ENCODE results near the gene HK3.
A peak's percentile ranks its signal among the peaks of the same experiment; 100 is the strongest.

Gene HK3

DNA sequence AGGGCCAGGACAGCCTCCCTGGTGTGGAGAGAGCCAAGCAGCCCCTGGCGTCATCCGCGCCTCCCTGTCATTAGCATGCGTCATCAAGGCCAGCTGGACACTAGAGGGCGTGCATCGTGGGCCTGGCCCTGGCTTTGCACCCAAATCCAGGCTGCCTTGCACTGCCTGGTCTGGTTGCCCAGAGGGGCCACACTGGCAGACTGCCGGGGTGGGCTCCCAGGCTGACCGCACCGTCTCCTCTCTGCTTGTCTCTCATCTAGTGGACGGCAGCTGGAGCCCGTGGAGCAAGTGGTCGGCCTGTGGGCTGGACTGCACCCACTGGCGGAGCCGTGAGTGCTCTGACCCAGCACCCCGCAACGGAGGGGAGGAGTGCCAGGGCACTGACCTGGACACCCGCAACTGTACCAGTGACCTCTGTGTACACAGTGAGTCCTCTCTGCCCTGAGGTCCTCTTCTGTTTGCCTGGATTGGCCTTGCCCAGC lies 29.0 kb downstream of the HK3 start:
- peak; percentile 85 for DNase-seq (ENCODE audit: low read depth, low spot score)

DNA sequence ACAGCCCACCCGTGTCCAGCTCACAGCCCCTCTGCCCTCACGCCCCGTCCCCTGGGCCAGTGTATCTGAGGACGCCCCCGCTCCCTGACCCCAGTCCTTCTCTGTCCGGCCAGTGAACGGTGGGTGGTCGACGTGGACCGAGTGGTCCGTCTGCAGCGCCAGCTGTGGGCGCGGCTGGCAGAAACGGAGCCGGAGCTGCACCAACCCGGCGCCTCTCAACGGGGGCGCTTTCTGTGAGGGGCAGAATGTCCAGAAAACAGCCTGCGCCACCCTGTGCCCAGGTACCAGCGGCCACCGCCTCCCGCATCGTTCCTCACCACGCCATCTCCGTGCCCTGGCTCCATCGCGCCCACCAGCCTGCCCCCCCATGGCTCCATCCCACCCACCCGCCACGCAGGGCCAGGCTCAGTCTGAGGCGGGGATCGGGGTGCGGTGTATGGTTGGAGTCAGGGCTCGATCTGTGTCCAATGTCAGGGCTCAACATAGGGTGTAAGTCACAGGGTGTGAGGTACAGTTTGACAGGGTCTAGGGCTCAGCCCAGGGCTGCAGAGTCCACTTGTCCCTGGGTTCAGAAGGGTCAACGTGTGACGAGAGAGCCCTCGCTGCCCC lies 29.5 kb downstream of the HK3 start:
- DNase-seq (ENCODE audit: low read depth, low spot score): no peak

DNA sequence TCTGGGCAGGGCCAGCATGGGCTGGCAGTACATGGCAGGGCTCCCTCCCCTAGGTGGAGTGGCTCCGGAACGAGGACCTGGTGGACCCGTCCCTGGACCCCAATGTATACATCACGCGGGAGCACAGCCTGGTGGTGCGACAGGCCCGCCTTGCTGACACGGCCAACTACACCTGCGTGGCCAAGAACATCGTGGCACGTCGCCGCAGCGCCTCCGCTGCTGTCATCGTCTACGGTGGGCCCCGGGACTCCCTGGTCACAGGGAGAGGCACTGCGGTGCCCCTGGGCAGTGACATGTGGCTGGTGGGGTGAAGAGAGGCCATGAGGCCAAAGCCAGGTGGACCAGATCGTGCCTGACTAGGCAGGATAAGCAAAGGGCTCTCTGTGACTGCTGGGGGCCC lies 30.4 kb downstream of the HK3 start:
- no peak for DNase-seq (ENCODE audit: low read depth, low spot score)

DNA sequence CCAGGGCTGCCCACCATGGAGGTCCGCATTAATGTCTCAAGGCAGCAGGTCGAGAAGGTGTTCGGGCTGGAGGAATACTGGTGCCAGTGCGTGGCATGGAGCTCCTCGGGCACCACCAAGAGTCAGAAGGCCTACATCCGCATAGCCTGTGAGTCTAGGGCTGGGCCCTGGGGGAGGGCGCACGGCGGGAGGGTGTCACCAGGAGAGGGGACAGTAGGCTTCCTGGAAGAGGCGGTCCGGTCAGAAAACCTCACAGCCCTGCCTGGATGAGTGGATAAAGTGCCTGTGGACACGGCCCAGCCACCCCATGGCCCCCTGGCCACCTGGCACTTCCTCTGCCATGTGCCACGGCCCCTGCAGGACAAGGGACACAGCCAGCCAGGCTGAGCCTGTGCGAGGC lies 31.0 kb downstream of the HK3 start:
- DNase-seq (ENCODE audit: low read depth, low spot score): no peak

DNA sequence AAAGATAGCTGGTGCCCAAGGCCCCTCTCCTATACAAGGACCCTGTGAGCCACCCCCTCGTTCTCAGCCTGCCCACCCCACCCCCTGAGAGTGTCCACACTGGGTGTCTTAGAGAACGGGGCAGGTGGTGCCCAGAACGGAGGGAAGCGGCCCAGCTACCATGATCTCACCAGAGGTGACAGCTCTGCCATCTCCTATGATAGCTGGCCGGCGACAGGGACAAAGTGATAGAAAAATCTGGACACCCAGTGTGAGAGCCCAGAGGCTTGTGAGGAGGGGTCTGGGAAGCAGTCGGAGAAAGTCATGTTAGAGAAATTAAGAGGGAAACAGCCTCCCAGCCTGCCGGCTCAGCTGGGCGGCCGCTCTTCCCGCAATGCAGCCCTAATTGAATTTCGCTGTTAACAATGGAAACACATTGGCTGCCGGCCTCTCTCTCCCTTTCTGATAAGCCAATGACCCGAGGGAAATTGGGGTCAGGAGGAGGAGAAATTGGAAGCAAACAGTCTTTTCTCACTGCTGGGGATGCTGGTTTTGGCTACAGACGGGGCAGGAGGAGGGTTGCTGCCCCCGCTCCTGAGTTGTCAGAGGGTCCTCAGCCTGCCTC lies 32.3 kb downstream of the HK3 start:
- DNase-seq (ENCODE audit: low read depth, low spot score): peak; percentile 69

DNA sequence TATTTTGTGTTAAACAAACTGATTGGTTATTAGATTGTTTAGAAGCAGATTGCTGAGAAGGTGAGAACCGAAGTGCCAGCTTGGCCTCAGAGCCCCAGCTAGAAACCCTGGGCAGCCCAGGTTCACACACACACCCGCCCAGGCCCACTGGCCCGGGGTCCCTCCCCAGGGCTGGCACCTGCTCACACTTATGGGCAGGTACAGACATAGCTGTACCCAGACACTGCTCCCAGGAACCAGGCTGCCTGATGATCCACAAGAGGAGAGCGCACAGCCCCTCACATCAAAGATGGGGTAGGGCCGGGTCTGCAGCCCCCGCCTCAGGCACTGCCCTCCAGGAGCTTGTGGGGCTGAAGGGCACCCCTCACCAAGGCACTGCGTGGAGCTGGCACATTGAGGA lies 33.2 kb downstream of the HK3 start:
- no peak for DNase-seq (ENCODE audit: low read depth, low spot score)

DNA sequence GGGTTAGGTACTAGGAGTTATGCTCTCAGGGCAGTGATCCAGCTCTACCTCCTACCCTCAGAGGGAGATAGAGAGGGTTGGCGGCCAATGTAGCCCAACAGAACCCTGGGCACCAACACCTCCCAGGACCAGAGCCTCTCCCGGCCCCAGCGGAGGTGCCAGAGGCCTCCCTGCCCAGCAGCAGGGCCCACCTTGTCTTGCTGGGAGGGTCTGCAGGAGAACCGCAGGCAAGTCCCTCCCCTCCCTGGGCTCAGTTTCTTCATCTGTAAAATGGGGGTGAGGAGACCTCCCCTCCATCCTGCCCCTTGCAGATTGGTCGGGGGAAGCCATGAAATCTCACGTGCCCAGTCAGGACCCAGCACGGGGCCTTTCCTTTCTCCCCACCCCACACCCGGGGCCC lies 34.4 kb downstream of the HK3 start:
- DNase-seq (ENCODE audit: low read depth, low spot score): no peak

DNA sequence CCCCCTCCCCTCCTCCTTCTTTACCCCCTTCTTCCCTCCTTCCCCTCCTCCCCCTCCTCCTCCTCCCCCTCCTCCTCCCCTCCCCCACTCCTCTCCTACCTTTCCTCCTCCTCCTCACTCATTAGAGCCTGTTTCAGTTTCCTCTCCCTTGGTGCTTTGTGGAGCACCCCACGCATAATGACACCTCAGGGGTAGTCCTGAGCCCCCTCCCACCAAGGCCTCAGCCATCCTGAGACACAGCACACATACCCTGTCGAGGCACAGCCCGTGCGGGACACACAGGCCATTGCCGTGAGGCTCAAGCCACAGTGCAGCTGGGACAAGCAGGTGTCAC lies 35.4 kb downstream of the HK3 start:
- DNase-seq (ENCODE audit: low read depth, low spot score): no peak

DNA sequence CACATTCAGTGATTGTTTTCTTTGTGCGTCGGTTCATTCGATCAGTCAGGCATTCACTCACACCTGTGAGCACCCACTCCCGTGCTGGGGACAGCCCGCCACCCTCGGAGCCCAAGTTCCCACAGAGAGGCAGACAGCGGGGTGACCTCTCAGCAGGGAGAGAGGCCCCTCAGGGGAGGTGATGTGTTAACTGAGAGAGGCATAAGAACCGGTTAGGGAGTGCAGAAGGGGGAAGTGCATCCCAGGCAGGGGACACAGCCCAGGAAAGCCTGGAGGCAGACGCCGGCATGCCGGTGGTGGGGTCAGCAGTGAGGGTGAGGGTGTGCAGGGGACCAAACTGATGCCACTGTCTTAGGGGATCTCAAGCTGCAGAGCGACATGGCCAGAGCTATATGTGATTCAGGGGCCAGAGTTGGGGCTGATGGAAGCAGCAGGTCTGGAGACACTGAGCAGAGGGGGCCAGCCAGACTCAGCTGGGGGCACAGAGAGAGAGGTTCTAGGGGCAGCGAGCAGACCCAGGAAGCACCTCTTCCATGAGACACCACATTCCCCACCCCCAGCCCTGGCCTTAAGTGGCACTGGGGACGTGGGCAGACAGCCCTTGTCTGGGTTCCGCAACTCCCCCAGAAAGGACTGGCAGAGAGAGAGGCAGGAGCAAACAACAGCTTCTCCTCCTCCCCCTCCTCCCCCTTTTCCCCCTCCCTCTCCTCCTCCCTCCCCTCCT lies 35.9 kb downstream of the HK3 start:
- DNase-seq (ENCODE audit: low read depth, low spot score): peak; percentile 34

DNA sequence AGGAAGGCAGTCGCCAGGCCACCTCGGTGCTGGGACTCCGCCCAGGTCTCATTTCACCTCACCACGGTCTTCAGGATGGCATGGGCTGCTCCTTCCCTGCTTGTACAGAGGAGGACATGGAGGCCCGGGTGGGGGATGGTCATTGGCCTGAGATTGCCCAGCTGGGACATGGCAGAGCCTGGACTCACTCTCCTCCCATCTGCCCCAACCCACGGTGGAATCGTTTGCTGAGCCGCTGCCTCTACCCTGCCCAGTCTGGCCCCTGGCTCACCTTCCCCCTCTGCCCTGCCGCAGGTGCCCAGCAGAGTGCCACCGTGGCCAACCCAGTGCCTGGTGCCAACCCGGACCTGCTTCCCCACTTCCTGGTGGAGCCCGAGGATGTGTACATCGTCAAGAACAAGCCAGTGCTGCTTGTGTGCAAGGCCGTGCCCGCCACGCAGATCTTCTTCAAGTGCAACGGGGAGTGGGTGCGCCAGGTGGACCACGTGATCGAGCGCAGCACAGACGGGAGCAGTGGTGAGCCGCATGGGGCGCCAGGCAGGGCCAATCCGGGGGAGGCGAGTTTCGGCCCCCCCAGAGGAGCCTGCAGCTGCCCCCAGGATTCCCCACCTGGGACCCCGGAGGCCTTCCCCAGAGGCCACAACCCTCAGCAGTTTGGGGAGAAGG lies 36.7 kb downstream of the HK3 start:
- no peak for DNase-seq (ENCODE audit: low read depth, low spot score)

DNA sequence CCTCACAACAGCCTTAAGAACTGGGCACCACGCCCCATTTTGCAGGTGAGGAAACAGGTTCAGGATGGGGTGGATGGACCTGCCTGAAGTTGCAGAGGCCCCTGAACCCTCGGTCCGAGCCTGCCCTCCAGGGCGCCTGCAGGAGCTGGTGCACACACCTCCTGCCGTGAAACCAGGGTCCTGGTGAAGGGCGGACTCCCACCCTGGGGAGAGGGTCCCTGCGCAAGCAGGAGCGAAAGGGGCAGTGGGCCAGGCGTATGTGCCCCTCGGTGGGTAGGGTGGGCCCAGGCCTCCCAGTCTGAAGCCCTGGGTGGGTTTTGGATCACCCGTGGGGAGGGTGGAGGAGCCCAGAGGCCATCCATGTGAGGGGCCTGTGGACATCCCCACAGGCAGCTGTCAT lies 37.9 kb downstream of the HK3 start:
- no peak for DNase-seq (ENCODE audit: low read depth, low spot score)

DNA sequence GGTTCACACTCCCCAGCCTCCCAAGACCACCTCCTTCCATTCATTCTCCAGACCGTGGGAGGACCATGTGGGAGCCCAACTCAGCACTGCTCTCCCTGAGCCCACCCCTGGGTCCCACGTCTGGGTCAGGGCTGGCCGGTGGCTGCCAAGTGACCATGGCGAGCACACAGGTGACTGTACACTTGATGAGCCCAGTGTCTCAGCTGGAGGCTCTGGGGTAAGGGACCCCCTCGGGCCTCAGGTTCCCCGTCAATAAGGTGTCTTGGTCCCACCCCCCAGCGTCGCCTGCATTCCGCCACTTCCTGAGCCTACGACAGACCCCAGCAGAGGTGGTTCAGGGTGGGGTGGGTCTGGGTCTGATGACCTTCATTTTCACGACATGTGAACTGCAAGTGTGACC lies 38.8 kb downstream of the HK3 start:
- no peak for DNase-seq (ENCODE audit: low read depth, low spot score)

DNA sequence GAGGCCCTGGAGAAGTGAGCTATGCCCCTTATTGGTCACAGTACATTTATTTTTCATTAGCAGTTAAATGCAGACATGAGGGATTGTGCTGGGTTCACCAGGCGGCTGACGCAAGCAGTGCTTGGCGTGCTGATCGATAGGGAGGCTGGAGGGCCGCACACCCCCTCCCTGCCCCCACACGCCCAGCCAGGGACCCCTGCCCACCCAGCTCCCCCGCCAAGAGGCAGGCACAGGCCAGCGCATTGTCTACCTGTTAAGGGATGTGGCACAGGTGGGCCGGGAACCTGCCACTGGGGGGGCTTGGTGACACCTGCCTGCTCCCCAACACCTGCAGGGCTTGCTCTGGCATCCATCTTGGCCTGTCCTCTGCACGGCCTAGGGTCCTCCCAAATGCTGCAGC lies 39.2 kb downstream of the HK3 start:
- DNase-seq (ENCODE audit: low read depth, low spot score): no peak

DNA sequence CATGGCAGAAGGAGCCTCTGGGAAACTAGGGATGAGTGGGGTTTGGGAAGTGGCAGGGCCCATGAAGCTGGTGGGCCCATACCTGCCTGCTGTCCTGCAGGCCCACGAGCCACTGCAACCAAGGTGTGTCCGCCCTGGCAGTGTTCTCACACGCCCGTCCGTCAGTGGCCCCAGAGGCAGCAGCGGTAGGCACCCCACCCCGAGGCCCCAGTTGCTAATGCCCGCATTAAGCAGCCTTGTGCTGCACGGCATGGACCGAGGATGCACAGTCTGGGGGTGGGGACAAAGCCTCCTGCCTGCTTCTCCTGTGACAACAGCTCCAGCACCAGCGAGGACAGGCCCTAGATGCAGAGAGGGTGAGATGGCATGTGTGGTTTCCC lies 41.3 kb downstream of the HK3 start:
- DNase-seq (ENCODE audit: low read depth, low spot score): no peak

DNA sequence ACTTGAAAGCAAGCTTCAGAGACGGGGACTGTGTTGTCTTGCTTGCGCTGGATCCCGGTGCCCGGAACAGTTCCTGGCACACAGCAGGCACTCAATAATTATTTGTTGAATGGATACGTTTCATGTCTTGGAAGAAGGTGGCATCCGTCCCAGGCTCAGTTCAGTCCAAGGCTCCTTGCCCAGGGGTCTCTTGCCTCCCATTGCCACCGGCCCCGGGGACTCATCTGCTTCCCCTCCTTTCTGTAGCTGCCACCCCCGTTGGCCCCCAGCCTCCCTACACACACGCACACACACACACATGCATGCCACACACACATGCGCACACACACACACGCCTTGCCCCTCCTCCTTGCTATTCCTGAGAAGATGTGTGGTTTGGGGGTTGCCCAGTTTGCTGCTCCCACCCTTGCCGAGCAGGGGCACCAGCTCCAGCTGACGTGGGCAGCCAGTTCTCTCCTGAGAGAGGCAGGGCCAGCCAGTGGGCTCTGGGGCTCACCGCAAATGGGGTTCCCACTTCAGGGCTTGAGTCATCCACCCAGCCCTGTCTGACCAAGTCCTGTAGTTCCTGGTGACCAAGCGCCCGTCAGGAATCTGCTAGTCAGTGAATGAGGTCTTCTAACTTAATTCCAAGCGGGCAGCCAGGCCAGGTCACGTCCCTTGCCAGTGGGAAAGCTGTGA lies 41.8 kb downstream of the HK3 start:
- DNase-seq (ENCODE audit: low read depth, low spot score): no peak

DNA sequence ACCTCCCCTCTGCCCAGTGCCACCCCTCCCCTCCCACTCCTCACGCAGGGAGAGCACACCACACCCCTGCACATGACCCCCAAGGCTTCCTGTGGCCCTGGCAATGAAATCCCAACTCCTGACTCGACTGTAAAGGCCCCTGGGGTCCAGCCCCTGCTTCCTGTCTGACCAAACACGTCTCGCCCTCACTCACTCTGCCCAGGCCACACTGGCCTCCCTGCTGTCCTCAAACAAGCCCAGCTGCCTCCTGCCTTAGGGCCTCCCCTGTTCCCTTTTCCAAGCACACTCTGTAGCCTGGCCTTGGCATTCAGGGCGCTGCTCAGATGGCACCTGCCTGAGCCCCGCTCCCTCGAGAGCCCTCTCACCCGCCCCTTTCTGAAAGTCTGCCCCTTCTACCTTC lies 42.4 kb downstream of the HK3 start:
- no peak for DNase-seq (ENCODE audit: low read depth, low spot score)

DNA sequence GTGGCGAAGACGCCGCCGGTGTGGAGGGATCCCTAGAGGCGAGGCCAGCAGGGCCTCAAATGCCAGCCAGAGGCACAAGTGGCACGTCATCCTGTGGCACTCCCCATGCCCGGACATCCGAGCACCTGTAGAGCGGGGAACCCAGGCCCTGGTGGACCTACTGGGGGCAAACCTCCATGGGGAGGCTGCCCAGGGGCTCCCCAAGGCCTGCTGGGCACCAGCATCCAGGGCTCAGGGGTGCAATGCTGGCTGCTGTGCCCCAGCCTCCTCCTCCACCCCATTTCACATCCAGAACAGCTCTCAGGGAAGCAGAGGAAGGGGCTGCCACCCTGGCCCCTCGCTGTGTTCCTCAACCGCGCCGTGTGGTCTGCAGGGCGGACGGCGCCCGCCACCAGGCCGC lies 43.5 kb downstream of the HK3 start:
- DNase-seq (ENCODE audit: low read depth, low spot score): no peak

DNA sequence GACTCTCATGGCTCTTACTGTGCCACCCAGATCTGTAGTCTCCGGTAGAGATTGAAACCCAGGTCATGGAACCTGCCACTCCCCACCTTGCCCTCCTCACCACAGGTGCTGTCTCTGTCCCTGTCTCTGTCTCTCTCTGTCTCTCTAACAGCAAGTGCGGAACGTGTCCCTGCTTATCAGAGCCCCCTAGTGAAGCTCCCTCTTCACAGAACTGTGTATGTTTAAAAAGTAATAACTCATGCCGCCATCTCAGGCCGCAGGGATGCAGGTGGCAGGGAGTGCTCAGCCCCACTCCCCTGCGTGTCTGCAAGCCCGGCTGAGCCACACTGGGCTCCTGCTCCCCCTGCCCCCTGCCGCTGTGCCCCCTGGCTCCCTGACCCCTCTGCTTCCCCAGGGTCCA lies 45.0 kb downstream of the HK3 start:
- DNase-seq (ENCODE audit: low read depth, low spot score): no peak

DNA sequence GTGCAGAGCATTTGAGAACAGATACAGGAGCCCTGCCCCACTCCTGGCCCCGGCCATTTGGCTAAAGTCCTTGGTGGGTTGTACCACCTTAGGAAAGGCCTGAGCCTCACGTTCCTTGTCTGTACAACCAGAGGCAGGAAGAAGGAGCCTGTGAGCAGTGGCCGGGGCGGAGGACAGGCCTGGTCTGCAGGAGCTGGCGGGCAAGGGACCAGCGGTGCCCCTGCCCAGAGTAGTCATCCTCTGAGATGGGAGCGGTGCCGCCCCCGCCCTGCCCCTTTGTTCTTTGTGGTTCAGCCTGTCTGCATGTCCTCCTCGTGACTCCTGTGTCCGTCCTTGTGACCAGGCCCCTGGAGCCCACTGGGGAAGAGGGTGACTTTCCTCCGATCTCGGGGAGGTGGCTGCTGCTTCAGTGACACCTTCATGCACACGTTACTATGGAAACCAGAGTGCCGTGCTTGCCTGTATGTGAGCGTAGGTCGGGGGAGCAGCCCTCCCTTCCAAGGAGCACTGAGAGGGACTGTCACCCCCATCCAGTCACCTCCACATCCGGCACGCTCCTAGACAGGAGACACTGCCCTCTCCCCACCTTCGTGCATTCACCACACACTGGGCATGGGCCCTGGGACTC lies 45.9 kb downstream of the HK3 start:
- DNase-seq (ENCODE audit: low read depth, low spot score): no peak

DNA sequence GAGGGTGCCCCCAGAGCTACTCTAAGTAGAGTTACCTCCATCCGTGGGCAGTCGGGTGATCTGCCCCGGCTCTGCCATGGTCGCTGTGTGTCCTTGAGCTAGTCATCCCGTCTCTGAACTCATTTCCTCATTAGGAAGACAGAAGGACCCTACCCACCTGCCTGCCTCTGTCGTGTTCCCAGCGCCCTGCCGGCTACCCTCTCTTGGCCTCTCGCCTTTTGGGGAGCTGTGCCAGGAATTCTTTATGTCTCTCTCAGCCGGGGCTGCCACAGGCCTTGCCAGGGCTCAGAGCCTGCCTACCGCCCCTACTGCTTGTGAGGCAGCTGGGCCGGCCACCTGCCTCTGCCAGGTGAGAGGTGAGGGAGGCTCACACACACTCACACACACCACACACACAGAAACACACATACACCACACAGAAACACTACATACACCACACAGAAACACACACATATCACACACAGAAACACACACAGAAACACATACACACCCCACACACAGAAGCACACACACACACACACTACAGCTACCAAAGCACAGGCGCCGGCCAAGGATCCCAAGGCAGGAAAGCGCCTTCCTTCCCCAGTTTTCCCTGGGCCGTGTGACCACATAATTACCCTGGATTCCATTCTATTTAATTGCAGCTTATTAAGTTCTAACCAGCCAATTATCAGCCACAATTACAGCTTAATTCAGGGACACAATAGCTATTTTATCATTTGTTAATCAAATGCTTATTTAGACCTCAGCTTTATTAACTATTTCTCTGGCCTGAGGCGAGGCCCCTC lies 47.1 kb downstream of the HK3 start:
- DNase-seq (ENCODE audit: low read depth, low spot score): no peak

DNA sequence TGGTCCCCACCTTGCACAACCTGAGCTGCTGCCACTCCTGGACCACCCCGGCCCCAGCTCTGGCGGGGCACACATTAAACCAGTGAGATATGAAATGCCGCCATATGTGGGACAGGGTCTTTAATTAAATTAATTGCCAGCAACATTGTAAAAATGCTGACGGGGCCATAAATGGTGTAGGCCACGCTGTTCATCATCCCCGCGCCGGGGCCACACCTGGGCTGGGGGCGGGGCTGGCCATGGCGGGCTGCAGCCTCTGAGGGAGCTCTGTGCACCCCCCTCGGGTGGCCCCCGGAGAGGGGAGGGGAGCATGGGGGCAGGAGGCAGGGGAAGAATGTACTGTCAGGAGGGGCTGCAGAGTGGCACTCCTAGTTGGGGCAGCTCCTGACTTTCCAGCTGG lies 47.8 kb downstream of the HK3 start:
- no peak for DNase-seq (ENCODE audit: low read depth, low spot score)
